Neuronal stem cell (in vitro differentiated cells): ENCODE results near the gene SCGB1C2. TPM values are rescaled to one million over a fixed set of nuclear protein-coding genes. Genes with fewer than 3 reads are reported as not detected.

Experiments
- DNase-seq: peaks from one replicate; pipeline ENCODE4 v3.0.0-alpha.2; 2013; ENCODE audit warnings: low spot score
- H2AFZ ChIP-seq: one replicate; pipeline ENCODE4 v1.6.1; 2013; ENCODE audit warnings: mild to moderate bottlenecking, low read length, inconsistent platforms
- H2AK5ac ChIP-seq: 2 replicates; pipeline ENCODE4 v1.6.1; 2013; ENCODE audit warnings: low read depth, mild to moderate bottlenecking, inconsistent platforms, low read length, moderate library complexity, mixed read lengths
- H2BK120ac ChIP-seq: 2 replicates; pipeline ENCODE4 v1.6.1; 2013; ENCODE audit warnings: low read depth, mild to moderate bottlenecking, inconsistent platforms, low read length, moderate library complexity, mixed read lengths
- H2BK12ac ChIP-seq: one replicate; pipeline ENCODE4 v1.6.1; 2013; ENCODE audit warnings: low read length, inconsistent platforms
- H2BK15ac ChIP-seq: 2 replicates; pipeline ENCODE4 v1.6.1; 2013; ENCODE audit warnings: mild to moderate bottlenecking, low read length, inconsistent platforms, mixed read lengths
- H2BK5ac ChIP-seq: one replicate; pipeline ENCODE4 v1.6.1; 2013; ENCODE audit warnings: inconsistent platforms, mild to moderate bottlenecking, low read length, moderate library complexity
- H3K14ac ChIP-seq: one replicate; pipeline ENCODE4 v1.6.1; 2013; ENCODE audit warnings: low read length, inconsistent platforms
- H3K18ac ChIP-seq: 2 replicates; pipeline ENCODE4 v1.6.1; 2013; ENCODE audit warnings: low read length, inconsistent platforms
- H3K23ac ChIP-seq: 2 replicates; pipeline ENCODE4 v1.6.1; 2013; ENCODE audit warnings: low read depth, mild to moderate bottlenecking, mixed read lengths, low read length, inconsistent platforms; ENCODE audit not compliant: poor library complexity
- H3K27ac ChIP-seq: replicated peaks from 3 replicates; pipeline ENCODE4 v1.5.1; 2013; ENCODE audit warnings: low read length, inconsistent platforms
- H3K27me3 ChIP-seq, 3 experiments: 2 replicates each; pipeline ENCODE4 v1.6.1; 2013; ENCODE audit warnings: low read length in 3 of 3, mild to moderate bottlenecking in 2 of 3, inconsistent platforms in 1 of 3, low read depth in 1 of 3, mixed read lengths in 1 of 3, moderate library complexity in 1 of 3; ENCODE audit not compliant: control insufficient read depth in 3 of 3, insufficient read depth in 3 of 3
- H3K36me3 ChIP-seq, 2 donors: replicated peaks in 1 of 2; 2 replicates each; pipeline ENCODE4 v1.6.1; 2013; ENCODE audit warnings: low read length in 2 of 2; ENCODE audit not compliant: control insufficient read depth in 2 of 2, insufficient read depth in 2 of 2
- H3K4ac ChIP-seq: 2 replicates; pipeline ENCODE4 v1.6.1; 2013; ENCODE audit warnings: inconsistent platforms, mild to moderate bottlenecking, low read length, moderate library complexity
- H3K4me1 ChIP-seq, 2 donors: 1 replicate in 1 of 2; 2 replicates in 1 of 2; pipeline ENCODE4 v1.6.1; 2013; ENCODE audit warnings: low read length in 2 of 2, low read depth in 1 of 2; ENCODE audit not compliant: control insufficient read depth in 2 of 2, insufficient read depth in 1 of 2
- H3K4me2 ChIP-seq: one replicate; pipeline ENCODE4 v1.6.1; 2013; ENCODE audit warnings: mild to moderate bottlenecking, low read length, inconsistent platforms; ENCODE audit not compliant: insufficient read depth, poor library complexity, severe bottlenecking
- H3K4me3 ChIP-seq, 2 donors: 2 replicates each; pipeline ENCODE4 v1.5.1; 2013; ENCODE audit warnings: low read length in 2 of 2, mild to moderate bottlenecking in 2 of 2, inconsistent platforms in 1 of 2, moderate library complexity in 1 of 2
- H3K79me1 ChIP-seq: one replicate; pipeline ENCODE4 v1.6.1; 2013; ENCODE audit warnings: low read depth, mild to moderate bottlenecking, inconsistent platforms, low read length, moderate library complexity
- H3K9ac ChIP-seq: one replicate; pipeline ENCODE4 v1.6.1; 2013; ENCODE audit warnings: mild to moderate bottlenecking, low read depth, low read length, inconsistent platforms; ENCODE audit not compliant: poor library complexity
- H3K9me3 ChIP-seq, 2 donors: replicated peaks in 1 of 2; 2 replicates each; pipeline versions ENCODE3 to v1.6.1; 2013; ENCODE audit warnings: low read length in 2 of 2, mild to moderate bottlenecking in 2 of 2, inconsistent platforms in 1 of 2, low read depth in 1 of 2, mixed read lengths in 1 of 2, moderate library complexity in 1 of 2; ENCODE audit not compliant: control insufficient read depth in 2 of 2, insufficient read depth in 1 of 2
- H4K8ac ChIP-seq: one replicate; pipeline ENCODE4 v1.6.1; 2013; ENCODE audit warnings: low read depth, mild to moderate bottlenecking, inconsistent platforms, low read length, moderate library complexity
- H4K91ac ChIP-seq: one replicate; pipeline ENCODE4 v1.6.1; 2013; ENCODE audit warnings: low read length, low read depth, mild to moderate bottlenecking, inconsistent platforms; ENCODE audit not compliant: poor library complexity
- WGBS, 2 donors: extraction: QIAGEN DNeasy Blood & Tissue Kit; methylation state at CpG; one replicate each; pipeline ENCODE4 v1.1.7; 2013; ENCODE audit warnings: missing lambda C conversion rate in 2 of 2, mixed read lengths in 1 of 2; ENCODE audit not compliant: insufficient read length in 2 of 2, insufficient replicate concordance in 1 of 2; ENCODE audit errors: extremely low coverage in 2 of 2; 5-methylcytosine and 5-hydroxymethylcytosine counted together
- small RNA-seq: library from polyadenylated mRNA; stranded (forward); fragments of <200 nt; extraction: miRNeasy Mini kit (QIAGEN cat#:217004); gene quantifications from one replicate; pipeline ENCODE3, GENCODE V24; 2013; ENCODE audit not compliant: insufficient read depth

Gene SCGB1C2

GRCh38 chr17:183021-183420 is 45.7 kb downstream of the SCGB1C2 start:
- Histone ChIP-seq H3K23ac (no peak overlapping the region), H3K36me3 (no peaks in the 10 kb centered on the region), H2BK12ac (no peak overlapping the region), H4K8ac (no peak overlapping the region), H3K4me1 (peaks cover 3 to 18% of the 10 kb centered on the region in 2 donors), H2AFZ (no peak overlapping the region), H2AK5ac (no peak overlapping the region), H2BK5ac (no peak overlapping the region), H2BK120ac (no peak overlapping the region), H3K4me3 (no peak overlapping the region), H3K27ac (no peak overlapping the region), H3K9me3 (no peaks in the 10 kb centered on the region), H3K14ac (no peak overlapping the region), H2BK15ac (no peak overlapping the region), H3K4me2 (no peak overlapping the region), H4K91ac (no peak overlapping the region), H3K27me3 (peaks cover 10 to 90% (median 50%) of the 10 kb centered on the region in 3 experiments), H3K79me1 (no peaks in the 10 kb centered on the region), H3K9ac (no peak overlapping the region), H3K4ac (no peak overlapping the region), H3K18ac (no peak overlapping the region)
- DNase-seq = no peak
- no CpG with 5 or more reads among the region's 8 CpGs for whole genome bisulfite sequencing, 2 donors

GRCh38 chr17:185445-186138 is 48.2 kb downstream of the SCGB1C2 start:
- Histone ChIP-seq H3K9ac (no peak overlapping the region), H2BK12ac (no peak overlapping the region), H3K79me1 (no peaks in the 10 kb centered on the region), H3K36me3 (no peaks in the 10 kb centered on the region), H2BK5ac (no peak overlapping the region), H3K4me2 (no peak overlapping the region), H2BK15ac (no peak overlapping the region), H3K18ac (no peak overlapping the region), H2BK120ac (no peak overlapping the region), H3K23ac (no peak overlapping the region), H3K27ac (no peak overlapping the region), H3K14ac (no peak overlapping the region), H3K4me1 (peaks cover 0 to 15% of the 10 kb centered on the region in 2 donors), H4K91ac (no peak overlapping the region), H3K4me3 (no peak overlapping the region), H3K27me3 (peaks cover 10 to 64% (median 33%) of the 10 kb centered on the region in 3 experiments), H2AK5ac (no peak overlapping the region), H4K8ac (no peak overlapping the region), H3K9me3 (no peaks in the 10 kb centered on the region), H3K4ac (no peak overlapping the region), H2AFZ (no peak overlapping the region)
- no peak for DNase-seq
- no CpG with 5 or more reads among the region's 14 CpGs for WGBS, 2 donors

GRCh38 chr17:187130-187529 is 49.8 kb downstream of the SCGB1C2 start:
- Histone ChIP-seq H3K27me3 (peaks cover 0 to 50% (median 18%) of the 10 kb centered on the region in 3 experiments), H3K9ac (no peak overlapping the region), H3K14ac (no peak overlapping the region), H3K36me3 (no peaks in the 10 kb centered on the region), H3K4me1 (peaks cover 0 to 11% of the 10 kb centered on the region in 2 donors), H3K9me3 (no peaks in the 10 kb centered on the region), H3K4ac (no peak overlapping the region), H2BK15ac (no peak overlapping the region), H2BK12ac (no peak overlapping the region), H3K4me3 (no peak overlapping the region), H3K18ac (no peak overlapping the region), H3K23ac (no peak overlapping the region), H2BK120ac (no peak overlapping the region), H3K79me1 (no peaks in the 10 kb centered on the region), H3K4me2 (no peak overlapping the region), H2AFZ (no peak overlapping the region), H3K27ac (no peak overlapping the region), H4K91ac (no peak overlapping the region), H2AK5ac (no peak overlapping the region), H2BK5ac (no peak overlapping the region), H4K8ac (no peak overlapping the region)
- no CpG with 5 or more reads among the region's 2 CpGs for WGBS, 2 donors
- DNase-seq = no peak

Small RNA genes lying within 50 kb of the gene (small RNA-seq; reads per million reads assigned to genes)
- not detected for gene RF00026
